Upper lobe of left lung (tissue), 6 donors: Measurements from ENCODE around the gene UBASH3B. TPM values are rescaled to one million over a fixed set of nuclear protein-coding genes. Genes with fewer than 3 reads are reported as not detected.

Source experiments
- ATAC-seq, 2 donors: fragments of 200-7000 bp; cut with Tn5 transposase; one replicate each; pipeline ENCODE4 v1.9.1; 2022; ENCODE audit warnings: mild to moderate bottlenecking in 2 of 2, moderate library complexity in 2 of 2; ENCODE audit not compliant: low FRiP score in 2 of 2
- DNase-seq, 2 donors: peaks; one replicate each; pipeline ENCODE4 v3.0.0-alpha.2; 2019 to 2020
- H3K27ac ChIP-seq, 4 donors: fragments of 200-600 bp; sonication (generic); one replicate each; pipeline ENCODE4 v1.5.1; 2016 to 2019
- H3K27me3 ChIP-seq, 4 donors: fragments of 200-600 bp; sonication (generic); one replicate each; pipeline ENCODE4 v1.5.1; 2017 to 2019
- H3K36me3 ChIP-seq, 4 donors: fragments of 200-600 bp; sonication (generic); one replicate each; pipeline ENCODE4 v1.5.1; 2016 to 2019
- H3K4me1 ChIP-seq, 4 donors: fragments of 200-600 bp; sonication (generic); one replicate each; pipeline ENCODE4 v1.5.1; 2018 to 2019
- H3K4me3 ChIP-seq, 4 donors: fragments of 200-600 bp; sonication (generic); one replicate each; pipeline ENCODE4 v1.5.1; 2017 to 2019; ENCODE audit warnings: mild to moderate bottlenecking in 2 of 4, moderate library complexity in 1 of 4
- H3K9me3 ChIP-seq, 4 donors: fragments of 200-600 bp; sonication (generic); one replicate each; pipeline ENCODE4 v1.5.1; 2018 to 2019
- CTCF ChIP-seq, 6 experiments: fragments of 450-650 bp in 4 of 6; fragments of 200-600 bp in 2 of 6; sonication (generic) in 2 of 6; IDR thresholded peaks; one replicate each; pipeline ENCODE4 v1.5.1; 2016 to 2019; ENCODE audit warnings: antibody characterized with exemption in 6 of 6
- EP300 ChIP-seq, 4 donors: sonication (generic); formaldehyde crosslinking; IDR thresholded peaks; one replicate each; pipeline ENCODE4 v1.5.1; 2017; ENCODE audit warnings: antibody characterized with exemption in 4 of 4, control low read depth in 2 of 4
- POLR2A ChIP-seq, 4 donors: fragments of 450-650 bp; IDR thresholded peaks; one replicate each; pipeline ENCODE4 v1.5.1; 2016 to 2017; ENCODE audit warnings: antibody characterized with exemption in 4 of 4, mild to moderate bottlenecking in 2 of 4
- POLR2AphosphoS5 ChIP-seq, 2 donors: sonication (generic); formaldehyde crosslinking; IDR thresholded peaks; one replicate each; pipeline ENCODE4 v1.5.1; 2017; ENCODE audit warnings: antibody characterized with exemption in 2 of 2
- WGBS, 2 donors: methylation state at CpG; one replicate each; pipeline ENCODE4 v1.1.5; 2017 to 2018; 5-methylcytosine and 5-hydroxymethylcytosine counted together
- total RNA-seq, 6 donors: library from RNA; depleted of rRNA in 4 of 6; stranded (reverse); fragments of >200 nt in 4 of 6; gene quantifications; one replicate each; pipeline versions ENCODE4 v1.1.0 to v1.2.1, GENCODE V29; 2016 to 2021
- donor health status: DM: no; HTN: no; CAD: no; lungs with moderate emphysema.
- donor health status: DM: no; HTN: yes; CAD: no; lungs with severe emphysema.

Gene UBASH3B
- total RNA-seq, 6 donors from 2014 or later: 24.0 to 54.2 (median 40.4) TPM

- no peak overlapping the region for H3K27ac ChIP-seq
- H3K27me3 ChIP-seq: no peaks in the 10 kb centered on the region
- DNase-seq (no peak), ATAC-seq (no peak)
- no peak overlapping the region for H3K4me3 ChIP-seq
- no peaks in the 10 kb centered on the region for H3K36me3 ChIP-seq
- H3K4me1 ChIP-seq: peaks cover 0 to 3% (median 0%) of the 10 kb centered on the region in 4 donors
- WGBS, 2 donors: 81% methylated on average over 10 of the region's 10 CpGs
- TF ChIP-seq EP300 (IDR thresholded peaks at IDR 0.05) (no peak), POLR2A (IDR thresholded peaks at IDR 0.05) (no peak), POLR2AphosphoS5 (IDR thresholded peaks at IDR 0.05) (no peak), CTCF (IDR thresholded peaks at IDR 0.05) (no peak)
- H3K9me3 ChIP-seq: no peaks in the 10 kb centered on the region
These were observed 196.7 kb downstream of the UBASH3B start for GRCh38 chr11:122852074-122852795.

GRCh38 chr11:122852796-122853160 is 197.3 kb downstream of the UBASH3B start:
- peaks cover 0 to 3% (median 0%) of the 10 kb centered on the region in 4 donors for H3K4me1 ChIP-seq
- no peaks in the 10 kb centered on the region for H3K27me3 ChIP-seq
- no peaks in the 10 kb centered on the region for H3K36me3 ChIP-seq
- no peak overlapping the region for H3K4me3 ChIP-seq
- no peak for ATAC-seq
- TF ChIP-seq EP300 (IDR thresholded peaks at IDR 0.05): no peak
- TF ChIP-seq POLR2AphosphoS5 (IDR thresholded peaks at IDR 0.05): no peak
- no peak for TF ChIP-seq CTCF (IDR thresholded peaks at IDR 0.05)
- TF ChIP-seq POLR2A (IDR thresholded peaks at IDR 0.05): no peak
- DNase-seq: no peak
- no peaks in the 10 kb centered on the region for H3K9me3 ChIP-seq
- no peak overlapping the region for H3K27ac ChIP-seq
- WGBS, 2 donors: 94% methylated on average over 5 of the region's 5 CpGs

GRCh38 chr11:122853261-122853660 is 197.7 kb downstream of the UBASH3B start:
- ATAC-seq (no peak), DNase-seq (no peak)
- whole genome bisulfite sequencing, 2 donors: 92 to 99% methylated on average over 11 of the region's 11 CpGs
- no peaks in the 10 kb centered on the region for H3K27me3 ChIP-seq
- TF ChIP-seq POLR2A (IDR thresholded peaks at IDR 0.05) (no peak), POLR2AphosphoS5 (IDR thresholded peaks at IDR 0.05) (no peak), EP300 (IDR thresholded peaks at IDR 0.05) (no peak), CTCF (IDR thresholded peaks at IDR 0.05) (no peak)
- no peaks in the 10 kb centered on the region for H3K36me3 ChIP-seq
- H3K4me1 ChIP-seq: peaks cover 0 to 3% (median 0%) of the 10 kb centered on the region in 4 donors
- no peaks in the 10 kb centered on the region for H3K9me3 ChIP-seq
- H3K4me3 ChIP-seq: no peak overlapping the region
- H3K27ac ChIP-seq: no peak overlapping the region

GRCh38 chr11:122853971-122854446 is 198.5 kb downstream of the UBASH3B start:
- Histone ChIP-seq H3K4me1 (peaks cover 0 to 3% (median 0%) of the 10 kb centered on the region in 4 donors), H3K27me3 (no peaks in the 10 kb centered on the region), H3K27ac (no peak overlapping the region), H3K4me3 (no peak overlapping the region), H3K9me3 (no peaks in the 10 kb centered on the region), H3K36me3 (no peaks in the 10 kb centered on the region)
- ATAC-seq: peak in 1 of 2 donors; percentile 64
- TF ChIP-seq CTCF (IDR thresholded peaks at IDR 0.05) (peak; percentile 60 to 73 (median 68)), POLR2A (IDR thresholded peaks at IDR 0.05) (no peak)
- WGBS, 2 donors: 31 to 32% methylated on average over 3 of the region's 3 CpGs
- DNase-seq: no peak

- TF ChIP-seq POLR2A (IDR thresholded peaks at IDR 0.05): no peak
- TF ChIP-seq CTCF (IDR thresholded peaks at IDR 0.05): no peak
- no peak for TF ChIP-seq POLR2AphosphoS5 (IDR thresholded peaks at IDR 0.05)
- TF ChIP-seq EP300 (IDR thresholded peaks at IDR 0.05): no peak
- no peak overlapping the region for H3K27ac ChIP-seq
- no peaks in the 10 kb centered on the region for H3K4me1 ChIP-seq
- no peaks in the 10 kb centered on the region for H3K36me3 ChIP-seq
- ATAC-seq (no peak), DNase-seq (no peak)
- H3K9me3 ChIP-seq: no peaks in the 10 kb centered on the region
- no peak overlapping the region for H3K4me3 ChIP-seq
- 74 to 84% methylated on average over 3 of the region's 3 CpGs for WGBS, 2 donors
- no peaks in the 10 kb centered on the region for H3K27me3 ChIP-seq
These were observed 206.1 kb downstream of the UBASH3B start for GRCh38 chr11:122861631-122862030.
